ENCODE results near the gene VPS33A.

- TF ChIP-seq ZBTB21 (CRISPR knock-in tag; IDR thresholded peaks at IDR 0.05; ENCODE audit: borderline replicate concordance) = no peak
- no peak for TF ChIP-seq ELF4 (CRISPR knock-in tag; IDR thresholded peaks at IDR 0.05; ENCODE audit: low read depth)
- TF ChIP-seq CTCF (IDR thresholded peaks at IDR 0.05) = no peak
- no peak for TF ChIP-seq USF1 (CRISPR knock-in tag; IDR thresholded peaks at IDR 0.05)
- no peak for TF ChIP-seq ZNF121 (CRISPR knock-in tag; IDR thresholded peaks at IDR 0.05)
- no peak for TF ChIP-seq NR1H2 (CRISPR knock-in tag; IDR thresholded peaks at IDR 0.05)
- no peak for TF ChIP-seq ZBTB43 (CRISPR knock-in tag; IDR thresholded peaks at IDR 0.05)
- TF ChIP-seq ZNF512 (CRISPR knock-in tag; IDR thresholded peaks at IDR 0.05; ENCODE audit: borderline replicate concordance) = no peak
- no peak for TF ChIP-seq HMGXB4 (CRISPR knock-in tag; IDR thresholded peaks at IDR 0.05)
- no peak for TF ChIP-seq TEAD4 (CRISPR knock-in tag; IDR thresholded peaks at IDR 0.05)
- TF ChIP-seq E2F4 (CRISPR knock-in tag; IDR thresholded peaks at IDR 0.05; ENCODE audit: borderline replicate concordance, low read depth) = no peak
- TF ChIP-seq CREB1 (CRISPR knock-in tag; IDR thresholded peaks at IDR 0.05) = no peak
- no peak for TF ChIP-seq NFE2L1 (CRISPR knock-in tag; IDR thresholded peaks at IDR 0.05)
Observed at GRCh38 chr12:122183588-122183940, 82.7 kb downstream of the VPS33A start.
